GM23338 (cell line): ENCODE results near the gene AANAT. TPM values are rescaled to one million over a fixed set of nuclear protein-coding genes. Genes with fewer than 3 reads are reported as not detected.

Experiments used
- ATAC-seq: fragments of 200-7000 bp; cut with Tn5 transposase; 3 replicates; pipeline ENCODE4 v1.9.1; 2020
- DNase-seq: peaks from one replicate; pipeline ENCODE4 v3.0.0-alpha.2; 2015; ENCODE audit warnings: low spot score
- H2AFZ ChIP-seq: fragments of 200-600 bp; sonication (generic); 2 replicates; pipeline ENCODE4 v1.8.0; 2016; ENCODE audit warnings: antibody characterized with exemption, mild to moderate bottlenecking, moderate library complexity
- H3F3A ChIP-seq: fragments of 200-600 bp; sonication (generic); replicated peaks from 2 replicates; pipeline ENCODE4 v1.8.0; 2017; ENCODE audit warnings: antibody characterized with exemption, mixed run types, low read depth
- H3K27ac ChIP-seq: fragments of 200-600 bp; sonication (generic); 2 replicates; pipeline ENCODE4 v1.6.1; 2016; ENCODE audit warnings: low read depth
- H3K27me3 ChIP-seq: fragments of 200-600 bp; sonication (generic); 2 replicates; pipeline ENCODE4 v1.8.0; 2016; ENCODE audit warnings: mild to moderate bottlenecking, mixed run types, moderate library complexity; ENCODE audit not compliant: insufficient read depth
- H3K36me3 ChIP-seq: fragments of 200-600 bp; sonication (generic); 2 replicates; pipeline ENCODE4 v1.8.0; 2016; ENCODE audit warnings: mild to moderate bottlenecking; ENCODE audit not compliant: insufficient read depth
- H3K4me1 ChIP-seq: fragments of 200-600 bp; sonication (generic); 2 replicates; pipeline ENCODE4 v1.8.0; 2016; ENCODE audit warnings: mild to moderate bottlenecking, moderate library complexity; ENCODE audit not compliant: insufficient read depth
- H3K4me2 ChIP-seq: fragments of 200-600 bp; sonication (generic); 2 replicates; pipeline ENCODE4 v1.7.1; 2017; ENCODE audit warnings: mixed run types
- H3K4me3 ChIP-seq: fragments of 200-600 bp; sonication (generic); 2 replicates; pipeline ENCODE4 v1.6.1; 2016; ENCODE audit warnings: mixed run types
- H3K79me2 ChIP-seq: fragments of 200-600 bp; sonication (generic); replicated peaks from 2 replicates; pipeline ENCODE4 v1.8.0; 2017; ENCODE audit warnings: mild to moderate bottlenecking; ENCODE audit not compliant: insufficient read depth
- H3K9me2 ChIP-seq: fragments of 200-600 bp; sonication (generic); 2 replicates; pipeline ENCODE4 v1.8.0; 2017; ENCODE audit not compliant: insufficient read depth
- H4K20me1 ChIP-seq: fragments of 200-600 bp; sonication (generic); replicated peaks from 2 replicates; pipeline ENCODE4 v1.8.0; 2017; ENCODE audit warnings: mild to moderate bottlenecking; ENCODE audit not compliant: insufficient read depth
- H3K27ac Mint-ChIP-seq: 2 replicates; pipeline ENCODE4 v1.8.0; 2020; ENCODE audit warnings: inconsistent platforms, mild to moderate bottlenecking, moderate library complexity, mixed read lengths
- H3K27me3 Mint-ChIP-seq: 3 replicates; pipeline ENCODE4 v1.8.0; 2022; ENCODE audit warnings: low read depth, mild to moderate bottlenecking, moderate library complexity, mixed read lengths, inconsistent platforms; ENCODE audit not compliant: insufficient read depth, poor library complexity
- H3K36me3 Mint-ChIP-seq: 3 replicates; pipeline ENCODE4 v1.8.0; 2021; ENCODE audit warnings: low read depth, mild to moderate bottlenecking, inconsistent platforms, moderate library complexity, mixed read lengths
- H3K4me1 Mint-ChIP-seq: 3 replicates; pipeline ENCODE4 v1.8.0; 2020; ENCODE audit warnings: mild to moderate bottlenecking, inconsistent platforms, mixed read lengths
- H3K4me3 Mint-ChIP-seq: 3 replicates; pipeline ENCODE4 v1.8.0; 2021; ENCODE audit warnings: moderate library complexity, mild to moderate bottlenecking, inconsistent platforms, mixed read lengths
- H3K9me3 Mint-ChIP-seq: 3 replicates; pipeline ENCODE4 v1.8.0; 2020; ENCODE audit warnings: moderate library complexity, mild to moderate bottlenecking, inconsistent platforms, mixed read lengths
- CREB1 ChIP-seq: fragments of 250-450 bp; sonication (Bioruptor Pico); IDR thresholded peaks from 2 replicates; pipeline ENCODE4 v1.5.0; 2020; ENCODE audit warnings: low read depth, mild to moderate bottlenecking, moderate library complexity
- EZH2 ChIP-seq: fragments of 200-600 bp; sonication (generic); IDR thresholded peaks from one replicate; pipeline ENCODE4 v1.8.0; 2017; ENCODE audit warnings: antibody characterized with exemption, mild to moderate bottlenecking, low read depth; ENCODE audit not compliant: unreplicated experiment
- EZH2phosphoT487 ChIP-seq: fragments of 200-600 bp; sonication (generic); IDR thresholded peaks from one replicate; pipeline ENCODE4 v1.8.1; 2018; ENCODE audit warnings: antibody characterized with exemption; ENCODE audit not compliant: unreplicated experiment
- JUNB ChIP-seq: IDR thresholded peaks from one replicate; pipeline ENCODE4 v1.6.1; 2016; ENCODE audit warnings: antibody characterized with exemption; ENCODE audit not compliant: unreplicated experiment
- NANOG ChIP-seq: IDR thresholded peaks from 2 replicates; pipeline ENCODE4 v1.6.1; 2016; ENCODE audit warnings: antibody characterized with exemption, borderline replicate concordance
- POLR2AphosphoS5 ChIP-seq: IDR thresholded peaks from 2 replicates; pipeline ENCODE4 v1.6.1; 2016; ENCODE audit warnings: antibody characterized with exemption, low read depth
- STAT1 ChIP-seq: IDR thresholded peaks from one replicate; pipeline ENCODE4 v1.6.1; 2016; ENCODE audit warnings: antibody characterized with exemption; ENCODE audit not compliant: unreplicated experiment
- ZNF114 ChIP-seq: fragments of 250-450 bp; sonication (Bioruptor Pico); IDR thresholded peaks from 2 replicates; pipeline ENCODE4 v1.5.0; 2020; ENCODE audit warnings: mild to moderate bottlenecking, moderate library complexity
- ZNF331 ChIP-seq: fragments of 250-450 bp; sonication (Bioruptor Pico); IDR thresholded peaks from 2 replicates; pipeline ENCODE4 v1.5.0; 2020; ENCODE audit warnings: low read depth, mild to moderate bottlenecking, moderate library complexity
- polyA plus RNA-seq: library from polyadenylated mRNA; unstranded; fragments of >200 nt; fragmentation: Nextera tagmentation; extraction: Ambion mirVana; gene quantifications from 2 replicates; pipeline ENCODE4 v1.2.1, GENCODE V29; 2016
- total RNA-seq: library from RNA; depleted of rRNA; stranded (reverse); fragments of >200 nt; shearing (Covaris generic); gene quantifications from 2 replicates; pipeline ENCODE4 v1.2.3, GENCODE V29; 2014
- TF ChIP-seq, protein P1 (sequence below): IDR thresholded peaks from one replicate; pipeline ENCODE4 v1.6.1; 2018; ENCODE audit warnings: antibody characterized with exemption; ENCODE audit not compliant: unreplicated experiment
- TF ChIP-seq, protein P2 (sequence below), 2 experiments: fragments of 200-600 bp in 1 of 2; sonication (generic) in 1 of 2; conservative IDR thresholded peaks; 2 replicates each; pipeline versions ENCODE4 v1.5.1 to v1.6.1; 2016 to 2017; ENCODE audit warnings: antibody characterized with exemption in 2 of 2, low read depth in 2 of 2, mild to moderate bottlenecking in 2 of 2, moderate library complexity in 1 of 2
- TF ChIP-seq, protein P3 (sequence below): fragments of 250-450 bp; sonication (Bioruptor Pico); IDR thresholded peaks from 2 replicates; pipeline ENCODE4 v1.5.0; 2020; ENCODE audit warnings: mild to moderate bottlenecking, moderate library complexity
- TF ChIP-seq, protein P4 (sequence below): IDR thresholded peaks from 2 replicates; pipeline ENCODE4 v1.6.1; 2016; ENCODE audit warnings: antibody characterized with exemption

The AANAT gene
- total and polyA plus RNA-seq, 2 experiments from 2014 or later, result 0.28 to 1.0 TPM

DNA sequence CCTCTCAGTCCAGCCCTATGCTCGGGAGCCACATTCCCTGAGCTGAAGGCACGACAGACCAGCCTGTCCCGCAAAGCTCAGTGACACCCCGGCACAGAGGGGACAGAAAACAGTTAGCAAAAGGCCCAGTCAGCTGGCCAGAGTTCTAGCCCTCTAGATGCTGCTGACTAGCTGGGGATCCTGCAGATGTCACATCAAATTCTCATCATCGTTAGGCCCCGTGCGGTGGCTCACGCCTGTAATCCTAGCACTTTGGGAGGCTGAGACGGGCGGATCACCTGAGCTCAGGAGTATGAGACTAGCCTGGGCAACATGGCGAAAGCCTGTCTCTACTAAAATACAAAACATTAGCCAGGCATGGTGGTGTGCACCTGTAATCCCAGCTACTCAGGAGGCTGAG is 31.7 kb upstream of the AANAT start:
- Mint-ChIP-seq H3K9me3 (no peaks in the 10 kb centered on the region), H3K27ac (peak overlapping the region; percentile 52), H3K4me3 (no peak overlapping the region), H3K4me1 (peaks cover 67% of the 10 kb centered on the region), H3K36me3 (peaks cover 7% of the 10 kb centered on the region), H3K27me3 (peaks cover 5% of the 10 kb centered on the region)
- no peak overlapping the region for H2AFZ ChIP-seq
- H3K4me1 ChIP-seq, result peaks cover 68% of the 10 kb centered on the region
- H3K79me2 ChIP-seq, result peaks cover 100% of the 10 kb centered on the region
- no peak overlapping the region for H3K4me2 ChIP-seq
- H3K27ac ChIP-seq, result peak overlapping the region; percentile 46; the same call in 1 of the 2 replicates
- no peaks in the 10 kb centered on the region for H3K9me2 ChIP-seq
- TF ChIP-seq CREB1 (no peak), ZNF331 (CRISPR knock-in tag) (no peak), POLR2AphosphoS5 (no peak), NANOG (no peak), EZH2 (no peak), STAT1 (no peak), ZNF114 (CRISPR knock-in tag) (no peak), EZH2phosphoT487 (no peak), JUNB (no peak)
- TF ChIP-seq, protein P1, sequence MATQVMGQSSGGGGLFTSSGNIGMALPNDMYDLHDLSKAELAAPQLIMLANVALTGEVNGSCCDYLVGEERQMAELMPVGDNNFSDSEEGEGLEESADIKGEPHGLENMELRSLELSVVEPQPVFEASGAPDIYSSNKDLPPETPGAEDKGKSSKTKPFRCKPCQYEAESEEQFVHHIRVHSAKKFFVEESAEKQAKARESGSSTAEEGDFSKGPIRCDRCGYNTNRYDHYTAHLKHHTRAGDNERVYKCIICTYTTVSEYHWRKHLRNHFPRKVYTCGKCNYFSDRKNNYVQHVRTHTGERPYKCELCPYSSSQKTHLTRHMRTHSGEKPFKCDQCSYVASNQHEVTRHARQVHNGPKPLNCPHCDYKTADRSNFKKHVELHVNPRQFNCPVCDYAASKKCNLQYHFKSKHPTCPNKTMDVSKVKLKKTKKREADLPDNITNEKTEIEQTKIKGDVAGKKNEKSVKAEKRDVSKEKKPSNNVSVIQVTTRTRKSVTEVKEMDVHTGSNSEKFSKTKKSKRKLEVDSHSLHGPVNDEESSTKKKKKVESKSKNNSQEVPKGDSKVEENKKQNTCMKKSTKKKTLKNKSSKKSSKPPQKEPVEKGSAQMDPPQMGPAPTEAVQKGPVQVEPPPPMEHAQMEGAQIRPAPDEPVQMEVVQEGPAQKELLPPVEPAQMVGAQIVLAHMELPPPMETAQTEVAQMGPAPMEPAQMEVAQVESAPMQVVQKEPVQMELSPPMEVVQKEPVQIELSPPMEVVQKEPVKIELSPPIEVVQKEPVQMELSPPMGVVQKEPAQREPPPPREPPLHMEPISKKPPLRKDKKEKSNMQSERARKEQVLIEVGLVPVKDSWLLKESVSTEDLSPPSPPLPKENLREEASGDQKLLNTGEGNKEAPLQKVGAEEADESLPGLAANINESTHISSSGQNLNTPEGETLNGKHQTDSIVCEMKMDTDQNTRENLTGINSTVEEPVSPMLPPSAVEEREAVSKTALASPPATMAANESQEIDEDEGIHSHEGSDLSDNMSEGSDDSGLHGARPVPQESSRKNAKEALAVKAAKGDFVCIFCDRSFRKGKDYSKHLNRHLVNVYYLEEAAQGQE, result no peak
- TF ChIP-seq, protein P2, sequence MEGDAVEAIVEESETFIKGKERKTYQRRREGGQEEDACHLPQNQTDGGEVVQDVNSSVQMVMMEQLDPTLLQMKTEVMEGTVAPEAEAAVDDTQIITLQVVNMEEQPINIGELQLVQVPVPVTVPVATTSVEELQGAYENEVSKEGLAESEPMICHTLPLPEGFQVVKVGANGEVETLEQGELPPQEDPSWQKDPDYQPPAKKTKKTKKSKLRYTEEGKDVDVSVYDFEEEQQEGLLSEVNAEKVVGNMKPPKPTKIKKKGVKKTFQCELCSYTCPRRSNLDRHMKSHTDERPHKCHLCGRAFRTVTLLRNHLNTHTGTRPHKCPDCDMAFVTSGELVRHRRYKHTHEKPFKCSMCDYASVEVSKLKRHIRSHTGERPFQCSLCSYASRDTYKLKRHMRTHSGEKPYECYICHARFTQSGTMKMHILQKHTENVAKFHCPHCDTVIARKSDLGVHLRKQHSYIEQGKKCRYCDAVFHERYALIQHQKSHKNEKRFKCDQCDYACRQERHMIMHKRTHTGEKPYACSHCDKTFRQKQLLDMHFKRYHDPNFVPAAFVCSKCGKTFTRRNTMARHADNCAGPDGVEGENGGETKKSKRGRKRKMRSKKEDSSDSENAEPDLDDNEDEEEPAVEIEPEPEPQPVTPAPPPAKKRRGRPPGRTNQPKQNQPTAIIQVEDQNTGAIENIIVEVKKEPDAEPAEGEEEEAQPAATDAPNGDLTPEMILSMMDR (conservative IDR thresholded peaks at IDR 0.05; ENCODE audit: low read depth in 2 of 2), result no peak
- TF ChIP-seq, protein P3, sequence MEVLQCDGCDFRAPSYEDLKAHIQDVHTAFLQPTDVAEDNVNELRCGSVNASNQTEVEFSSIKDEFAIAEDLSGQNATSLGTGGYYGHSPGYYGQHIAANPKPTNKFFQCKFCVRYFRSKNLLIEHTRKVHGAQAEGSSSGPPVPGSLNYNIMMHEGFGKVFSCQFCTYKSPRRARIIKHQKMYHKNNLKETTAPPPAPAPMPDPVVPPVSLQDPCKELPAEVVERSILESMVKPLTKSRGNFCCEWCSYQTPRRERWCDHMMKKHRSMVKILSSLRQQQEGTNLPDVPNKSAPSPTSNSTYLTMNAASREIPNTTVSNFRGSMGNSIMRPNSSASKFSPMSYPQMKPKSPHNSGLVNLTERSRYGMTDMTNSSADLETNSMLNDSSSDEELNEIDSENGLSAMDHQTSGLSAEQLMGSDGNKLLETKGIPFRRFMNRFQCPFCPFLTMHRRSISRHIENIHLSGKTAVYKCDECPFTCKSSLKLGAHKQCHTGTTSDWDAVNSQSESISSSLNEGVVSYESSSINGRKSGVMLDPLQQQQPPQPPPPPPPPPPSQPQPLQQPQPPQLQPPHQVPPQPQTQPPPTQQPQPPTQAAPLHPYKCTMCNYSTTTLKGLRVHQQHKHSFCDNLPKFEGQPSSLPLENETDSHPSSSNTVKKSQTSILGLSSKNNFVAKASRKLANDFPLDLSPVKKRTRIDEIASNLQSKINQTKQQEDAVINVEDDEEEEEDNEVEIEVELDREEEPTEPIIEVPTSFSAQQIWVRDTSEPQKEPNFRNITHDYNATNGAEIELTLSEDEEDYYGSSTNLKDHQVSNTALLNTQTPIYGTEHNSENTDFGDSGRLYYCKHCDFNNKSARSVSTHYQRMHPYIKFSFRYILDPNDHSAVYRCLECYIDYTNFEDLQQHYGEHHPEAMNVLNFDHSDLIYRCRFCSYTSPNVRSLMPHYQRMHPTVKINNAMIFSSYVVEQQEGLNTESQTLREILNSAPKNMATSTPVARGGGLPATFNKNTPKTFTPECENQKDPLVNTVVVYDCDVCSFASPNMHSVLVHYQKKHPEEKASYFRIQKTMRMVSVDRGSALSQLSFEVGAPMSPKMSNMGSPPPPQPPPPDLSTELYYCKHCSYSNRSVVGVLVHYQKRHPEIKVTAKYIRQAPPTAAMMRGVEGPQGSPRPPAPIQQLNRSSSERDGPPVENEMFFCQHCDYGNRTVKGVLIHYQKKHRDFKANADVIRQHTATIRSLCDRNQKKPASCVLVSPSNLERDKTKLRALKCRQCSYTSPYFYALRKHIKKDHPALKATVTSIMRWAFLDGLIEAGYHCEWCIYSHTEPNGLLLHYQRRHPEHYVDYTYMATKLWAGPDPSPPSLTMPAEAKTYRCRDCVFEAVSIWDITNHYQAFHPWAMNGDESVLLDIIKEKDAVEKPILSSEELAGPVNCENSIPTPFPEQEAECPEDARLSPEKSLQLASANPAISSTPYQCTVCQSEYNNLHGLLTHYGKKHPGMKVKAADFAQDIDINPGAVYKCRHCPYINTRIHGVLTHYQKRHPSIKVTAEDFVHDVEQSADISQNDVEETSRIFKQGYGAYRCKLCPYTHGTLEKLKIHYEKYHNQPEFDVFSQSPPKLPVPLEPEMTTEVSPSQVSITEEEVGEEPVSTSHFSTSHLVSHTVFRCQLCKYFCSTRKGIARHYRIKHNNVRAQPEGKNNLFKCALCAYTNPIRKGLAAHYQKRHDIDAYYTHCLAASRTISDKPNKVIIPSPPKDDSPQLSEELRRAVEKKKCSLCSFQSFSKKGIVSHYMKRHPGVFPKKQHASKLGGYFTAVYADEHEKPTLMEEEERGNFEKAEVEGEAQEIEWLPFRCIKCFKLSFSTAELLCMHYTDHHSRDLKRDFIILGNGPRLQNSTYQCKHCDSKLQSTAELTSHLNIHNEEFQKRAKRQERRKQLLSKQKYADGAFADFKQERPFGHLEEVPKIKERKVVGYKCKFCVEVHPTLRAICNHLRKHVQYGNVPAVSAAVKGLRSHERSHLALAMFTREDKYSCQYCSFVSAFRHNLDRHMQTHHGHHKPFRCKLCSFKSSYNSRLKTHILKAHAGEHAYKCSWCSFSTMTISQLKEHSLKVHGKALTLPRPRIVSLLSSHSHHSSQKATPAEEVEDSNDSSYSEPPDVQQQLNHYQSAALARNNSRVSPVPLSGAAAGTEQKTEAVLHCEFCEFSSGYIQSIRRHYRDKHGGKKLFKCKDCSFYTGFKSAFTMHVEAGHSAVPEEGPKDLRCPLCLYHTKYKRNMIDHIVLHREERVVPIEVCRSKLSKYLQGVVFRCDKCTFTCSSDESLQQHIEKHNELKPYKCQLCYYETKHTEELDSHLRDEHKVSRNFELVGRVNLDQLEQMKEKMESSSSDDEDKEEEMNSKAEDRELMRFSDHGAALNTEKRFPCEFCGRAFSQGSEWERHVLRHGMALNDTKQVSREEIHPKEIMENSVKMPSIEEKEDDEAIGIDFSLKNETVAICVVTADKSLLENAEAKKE (CRISPR knock-in tag), result no peak
- TF ChIP-seq, protein P4, sequence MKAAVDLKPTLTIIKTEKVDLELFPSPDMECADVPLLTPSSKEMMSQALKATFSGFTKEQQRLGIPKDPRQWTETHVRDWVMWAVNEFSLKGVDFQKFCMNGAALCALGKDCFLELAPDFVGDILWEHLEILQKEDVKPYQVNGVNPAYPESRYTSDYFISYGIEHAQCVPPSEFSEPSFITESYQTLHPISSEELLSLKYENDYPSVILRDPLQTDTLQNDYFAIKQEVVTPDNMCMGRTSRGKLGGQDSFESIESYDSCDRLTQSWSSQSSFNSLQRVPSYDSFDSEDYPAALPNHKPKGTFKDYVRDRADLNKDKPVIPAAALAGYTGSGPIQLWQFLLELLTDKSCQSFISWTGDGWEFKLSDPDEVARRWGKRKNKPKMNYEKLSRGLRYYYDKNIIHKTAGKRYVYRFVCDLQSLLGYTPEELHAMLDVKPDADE, result no peak
- peaks cover 59% of the 10 kb centered on the region for H4K20me1 ChIP-seq
- no peaks in the 10 kb centered on the region for H3K36me3 ChIP-seq
- ATAC-seq (no peak), DNase-seq (no peak)
- H3K27me3 ChIP-seq, result no peaks in the 10 kb centered on the region
- no peak overlapping the region for H3K4me3 ChIP-seq
- no peaks in the 10 kb centered on the region for H3F3A ChIP-seq
